ENCODE results near the gene PNISR.

GRCh38 chr6:99359800-99360199 is 65.3 kb downstream of the PNISR start:
- TF ChIP-seq POLR2A (IDR thresholded peaks at IDR 0.05; ENCODE audit: low read length) (no peak), GATA1 (IDR thresholded peaks at IDR 0.05; ENCODE audit: low read depth, low read length) (no peak)
